GM21529 (cell line): Measurements from ENCODE around the gene COTL1.

Experiments used
- ATAC-seq: cut with Tn5 transposase; IDR thresholded peaks from one replicate; pipeline ENCODE4 v1.9.1; 2021; ENCODE audit not compliant: unreplicated experiment

COTL1 gene

GRCh38 chr16:84617791-84618580 is at the start of gene COTL1:
Gene COTL1 (minus strand): TSS chr16:84618078. CDS start chr16:84617914, 164 bp downstream.
- peak; percentile 77 for ATAC-seq

GRCh38 chr16:84665843-84666242 is 48.0 kb upstream of the COTL1 start:
- no peak for ATAC-seq

- ATAC-seq = no peak
These were observed 47.5 kb upstream of the COTL1 start for GRCh38 chr16:84665359-84665758.

GRCh38 chr16:84663433-84664101 is 45.7 kb upstream of the COTL1 start:
- ATAC-seq = peak; percentile 91

- ATAC-seq = no peak
These were observed 44.6 kb upstream of the COTL1 start for GRCh38 chr16:84662471-84662870.

GRCh38 chr16:84661418-84662060 is 43.7 kb upstream of the COTL1 start:
- no peak for ATAC-seq

- no peak for ATAC-seq
These were observed 43.1 kb upstream of the COTL1 start for GRCh38 chr16:84660973-84661372.

- ATAC-seq = no peak
These were observed 41.9 kb upstream of the COTL1 start for GRCh38 chr16:84659656-84660300.

GRCh38 chr16:84658690-84659089 is 40.8 kb upstream of the COTL1 start:
- ATAC-seq = no peak

GRCh38 chr16:84657229-84657837 is 39.5 kb upstream of the COTL1 start:
- ATAC-seq = no peak

GRCh38 chr16:84656649-84657048 is 38.8 kb upstream of the COTL1 start:
- ATAC-seq = no peak

GRCh38 chr16:84654998-84655397 is 37.1 kb upstream of the COTL1 start:
- ATAC-seq = no peak

GRCh38 chr16:84654238-84654637 is 36.4 kb upstream of the COTL1 start:
- ATAC-seq = no peak

GRCh38 chr16:84652566-84652965 is 34.7 kb upstream of the COTL1 start:
- ATAC-seq = no peak

- no peak for ATAC-seq
These were observed 32.4 kb upstream of the COTL1 start for GRCh38 chr16:84650062-84650991.

GRCh38 chr16:84649511-84649861 is 31.6 kb upstream of the COTL1 start:
- ATAC-seq = no peak

- peak; percentile 68 for ATAC-seq
These were observed 31.0 kb upstream of the COTL1 start for GRCh38 chr16:84648595-84649510.

- peak; percentile 79 for ATAC-seq
These were observed 30.1 kb upstream of the COTL1 start, which contains the start of gene KLHL36 for GRCh38 chr16:84647828-84648594. Gene KLHL36 (plus strand): TSS chr16:84648511. CDS start chr16:84650868, 2,357 bp downstream.
